Renal cortex interstitium (tissue), 11 donors: ENCODE measurements around the gene BMPR1B. TPM values are rescaled to one million over a fixed set of nuclear protein-coding genes. Genes with fewer than 3 reads are reported as not detected.
A peak's percentile ranks its signal among the peaks of the same experiment; 100 is the strongest.

ENCODE experiments used
- DNase-seq, 11 donors: peaks; one replicate each; pipeline ENCODE4 v3.0.0-alpha.2; 2013; ENCODE audit warnings: low read depth in 9 of 11, low spot score in 4 of 11; ENCODE audit errors: extremely low read depth in 1 of 11
- polyA plus RNA-seq, 3 donors: library from polyadenylated mRNA; unstranded; fragments of 120-200 nt; gene quantifications; one replicate each; pipeline ENCODE4 v1.2.1, GENCODE V29; 2013; ENCODE audit not compliant: insufficient read length in 3 of 3

BMPR1B gene
- polyA plus RNA-seq, 3 donors, result 17.1 to 25.6 (median 17.8) TPM

DNA sequence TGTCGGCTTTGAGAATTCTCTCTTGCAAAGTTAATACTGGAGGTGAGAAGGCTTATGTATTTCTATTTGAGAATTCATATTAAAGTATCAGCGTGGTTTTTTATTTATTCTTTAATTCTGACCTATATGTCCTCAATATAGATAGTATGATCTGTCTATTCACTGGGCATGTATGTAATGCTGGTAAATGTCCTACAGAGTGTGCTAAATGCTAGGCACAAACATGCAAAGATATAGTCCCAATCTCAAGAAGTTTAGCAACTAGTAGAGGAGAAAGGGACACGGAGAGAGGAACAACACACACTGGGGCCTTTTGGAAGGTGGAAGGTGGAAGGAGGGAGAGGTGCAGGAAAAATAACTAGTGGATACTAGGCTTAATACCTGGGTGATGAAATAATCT lies 11.0 kb upstream of the BMPR1B start:
- DNase-seq, result no peak

DNA sequence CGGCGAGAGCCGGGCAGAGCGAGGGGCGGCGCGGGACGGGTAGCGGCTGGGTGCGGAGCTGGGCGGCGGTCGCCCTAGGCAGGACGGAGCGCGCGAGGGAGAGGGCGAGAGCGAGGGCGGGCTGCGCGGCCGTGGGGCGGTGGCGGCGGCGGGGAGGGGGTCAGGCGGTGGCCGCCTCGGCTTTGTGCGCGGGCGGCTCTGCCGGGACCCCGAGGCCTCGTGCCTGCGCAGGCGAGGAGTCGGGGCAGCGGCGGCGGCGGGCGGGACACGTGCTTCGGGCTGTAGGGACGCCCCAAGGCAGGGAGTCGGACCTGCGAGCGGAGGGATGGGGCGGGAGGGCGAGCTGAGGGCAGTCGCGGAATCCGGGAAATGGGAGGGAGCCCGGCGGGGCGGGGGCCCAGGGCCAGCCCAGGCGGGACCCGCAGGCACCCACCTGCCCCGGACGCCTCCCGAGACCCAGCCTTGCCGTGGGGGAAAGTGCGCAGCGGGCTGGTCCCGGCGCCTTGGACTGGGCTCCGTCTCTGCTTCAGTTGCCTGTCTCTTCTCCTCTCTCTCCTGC lies 465 bp downstream of the BMPR1B start:
- DNase-seq, result peak in 5 of 11 donors; percentile 17 to 43 (median 29)

- DNase-seq, result peak in 2 of 11 donors; percentile 21 to 32
Observed at GRCh38 chr4:94758700-94759399, 1.1 kb downstream of the BMPR1B start.

DNA sequence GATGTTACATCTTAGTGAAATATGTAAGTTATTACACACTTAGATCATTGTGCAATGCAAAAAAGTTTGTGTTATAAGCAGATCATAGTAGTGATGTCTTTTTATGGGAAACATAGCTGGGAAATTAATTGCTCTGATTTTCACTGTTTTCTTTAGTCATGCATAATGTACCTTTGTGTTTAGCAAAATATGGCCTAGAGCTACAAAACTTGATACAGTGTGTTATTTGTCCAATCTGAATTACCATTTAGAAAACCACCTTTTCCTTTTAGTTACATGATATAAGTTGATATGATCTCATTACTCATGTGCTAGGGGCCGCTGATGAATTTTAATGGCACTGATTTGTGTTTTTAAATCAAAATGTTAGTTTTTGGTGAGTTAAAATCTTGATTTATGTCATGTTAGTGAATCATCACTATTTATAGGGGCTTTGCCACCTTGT lies 2.0 kb downstream of the BMPR1B start:
- no peak for DNase-seq

- no peak for DNase-seq
Observed at GRCh38 chr4:94762326-94762725, 4.6 kb downstream of the BMPR1B start.

GRCh38 chr4:94763005-94763404 lies 5.2 kb downstream of the BMPR1B start:
- no peak for DNase-seq

- no peak for DNase-seq
Observed at GRCh38 chr4:94763500-94763899, 5.7 kb downstream of the BMPR1B start.

- no peak for DNase-seq
Observed at GRCh38 chr4:94764069-94764468, 6.3 kb downstream of the BMPR1B start.

DNA sequence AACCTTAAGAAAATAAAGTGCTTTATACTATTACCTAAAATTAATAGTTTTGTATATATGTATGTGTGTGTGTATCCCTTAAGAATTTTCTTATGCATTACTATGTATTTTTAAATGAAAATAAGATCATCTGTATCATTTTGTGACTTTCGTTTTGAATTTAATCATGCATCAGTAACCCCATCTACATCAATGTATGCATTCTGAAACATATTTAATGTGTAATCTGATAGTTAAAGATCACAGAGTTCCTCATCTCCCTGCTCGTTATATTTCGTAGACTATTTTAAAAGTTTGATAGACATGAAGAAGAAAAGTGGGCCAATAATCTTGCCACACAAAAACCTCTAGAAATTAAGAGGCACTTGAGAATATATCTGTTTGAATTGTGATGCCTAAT lies 7.4 kb downstream of the BMPR1B start:
- DNase-seq, result no peak

GRCh38 chr4:94765648-94766047 lies 7.9 kb downstream of the BMPR1B start:
- peak in 3 of 11 donors; percentile 6 to 45 (median 18) for DNase-seq

DNA sequence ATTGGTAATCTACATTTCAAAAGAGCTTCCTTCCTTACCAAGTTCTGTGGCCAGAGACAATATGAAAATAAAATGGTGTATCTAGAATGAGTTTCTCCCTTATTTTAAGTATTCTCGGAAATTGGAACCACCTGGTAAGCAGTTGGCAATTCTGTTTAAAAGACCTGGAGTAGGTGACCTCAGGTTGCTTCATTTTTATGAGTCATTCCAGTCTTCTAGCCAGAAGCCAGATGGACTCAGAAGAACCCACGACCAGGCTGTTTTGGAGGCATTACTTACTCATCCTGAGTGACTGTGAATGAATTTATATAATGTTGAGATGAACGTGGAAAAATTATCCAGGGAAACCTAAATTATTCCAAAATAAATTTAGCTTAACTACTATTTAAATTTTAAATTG lies 9.1 kb downstream of the BMPR1B start:
- DNase-seq, result no peak

GRCh38 chr4:94767446-94767845 lies 9.7 kb downstream of the BMPR1B start:
- DNase-seq, result no peak

DNA sequence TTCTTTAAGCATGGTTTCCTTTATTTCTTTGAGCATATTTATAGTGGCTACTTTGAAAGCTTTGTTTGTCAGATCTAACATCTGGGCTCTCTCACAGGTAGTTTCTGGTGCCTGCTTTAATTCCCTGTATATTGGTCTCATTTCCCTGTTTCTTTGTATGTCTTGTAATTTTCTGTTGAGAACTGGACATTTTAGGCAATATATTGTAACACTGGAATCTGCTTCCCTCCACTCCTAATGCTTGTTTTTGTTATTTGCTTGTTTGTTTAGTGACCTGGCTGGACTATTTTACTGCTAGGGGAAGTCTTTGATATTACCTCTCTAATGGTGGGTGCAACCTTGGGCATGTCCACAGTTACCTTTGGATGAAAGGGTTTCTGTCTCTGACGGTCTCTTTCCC lies 25.0 kb downstream of the BMPR1B start:
- no peak for DNase-seq

GRCh38 chr4:94791701-94792100 lies 33.9 kb downstream of the BMPR1B start:
- DNase-seq, result no peak

- no peak for DNase-seq
Observed at GRCh38 chr4:94798808-94799207, 41.1 kb downstream of the BMPR1B start.

DNA sequence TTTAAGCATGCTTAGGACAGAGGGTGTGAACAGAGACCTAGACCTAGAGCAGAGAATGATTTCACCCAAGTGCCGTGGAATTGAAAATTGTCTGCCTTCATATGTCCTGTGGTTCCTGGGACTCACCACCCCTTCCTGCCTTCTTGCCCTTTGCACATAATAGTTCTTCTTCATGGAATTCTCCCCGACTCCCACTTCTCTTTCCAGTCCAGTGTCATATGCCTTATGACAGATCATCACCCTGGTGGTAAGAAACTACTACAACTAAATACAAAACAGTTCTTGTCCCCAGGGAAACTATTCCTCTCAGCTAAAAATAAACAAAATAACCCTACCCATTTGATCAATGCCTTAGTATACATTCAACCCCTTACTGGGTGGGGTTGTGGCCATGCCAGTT lies 43.3 kb downstream of the BMPR1B start:
- no peak for DNase-seq

DNA sequence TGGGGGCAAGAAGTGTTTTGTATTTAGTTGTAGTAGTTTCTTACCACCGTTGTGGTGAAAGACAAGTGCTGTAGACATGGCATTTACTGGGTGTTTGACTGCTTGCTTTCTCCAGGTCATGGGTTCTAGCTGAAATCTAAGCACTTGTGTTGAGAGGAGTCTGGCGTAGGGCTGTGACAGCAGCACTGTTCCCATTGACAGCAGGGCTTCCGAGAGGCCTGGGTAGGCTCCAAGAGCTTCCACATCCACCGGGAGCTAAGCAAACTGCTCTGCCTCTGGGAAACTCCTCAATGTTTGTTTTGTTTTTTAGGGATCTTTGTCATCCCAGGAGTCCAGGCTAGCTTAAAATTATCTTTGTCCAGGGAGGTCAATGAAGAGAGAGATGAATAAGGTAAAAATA lies 44.3 kb downstream of the BMPR1B start:
- DNase-seq, result no peak

DNA sequence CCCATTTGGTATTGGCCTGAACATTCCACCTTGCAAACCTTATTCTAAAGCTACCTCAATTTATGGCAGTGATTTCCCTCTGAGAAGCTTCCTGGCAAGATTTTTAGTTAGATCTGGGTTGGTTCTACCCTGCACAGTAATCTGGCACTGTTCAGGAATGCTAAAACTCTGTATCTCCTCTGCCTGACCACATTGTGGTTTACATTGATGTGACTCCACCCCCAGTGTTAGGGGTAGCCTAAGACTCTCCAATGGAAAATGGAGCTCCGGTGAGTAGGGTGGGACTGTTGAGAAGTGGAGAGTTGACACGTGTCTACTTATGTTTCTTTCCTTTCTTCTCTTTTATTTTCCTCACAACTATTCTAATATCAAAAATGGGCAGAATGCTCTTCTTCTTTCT lies 45.4 kb downstream of the BMPR1B start:
- DNase-seq, result no peak

DNA sequence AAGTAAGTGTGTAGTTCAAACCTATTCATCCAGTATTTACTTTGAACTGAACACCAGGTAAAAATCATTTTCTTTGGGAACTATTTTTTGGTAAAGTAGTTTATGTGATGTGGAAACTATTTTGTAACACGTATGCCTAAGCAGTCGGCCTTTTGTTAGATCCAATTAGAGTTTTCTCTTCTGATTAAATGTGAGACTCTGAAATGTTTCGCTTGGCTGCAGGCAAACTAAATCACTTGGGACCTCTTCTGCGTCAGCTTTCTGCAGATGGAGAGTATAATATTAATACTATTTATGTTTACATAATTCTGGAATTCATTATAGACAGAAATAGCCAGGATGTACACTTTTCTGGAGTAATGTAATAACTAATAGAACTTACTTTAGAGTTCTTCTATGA lies 46.9 kb downstream of the BMPR1B start:
- no peak for DNase-seq

DNA sequence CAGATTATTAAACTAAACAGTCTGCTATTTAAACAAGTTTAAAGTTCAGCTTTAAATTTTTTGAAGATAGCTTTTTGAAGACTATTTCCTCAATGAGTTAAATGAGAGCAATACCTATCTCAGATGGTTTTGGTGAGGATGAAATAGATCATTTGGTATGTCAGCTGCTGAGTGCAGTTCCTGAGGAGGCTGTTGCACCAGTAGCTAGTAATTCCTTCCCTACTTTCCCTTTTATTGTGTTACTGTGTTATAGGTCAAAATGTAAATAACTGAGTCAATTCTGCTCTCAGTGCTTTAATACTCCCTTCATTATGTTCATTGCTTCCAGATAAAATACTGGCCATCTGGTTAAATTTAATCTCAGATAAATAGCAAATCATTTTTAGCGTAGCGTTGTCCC lies 48.6 kb downstream of the BMPR1B start:
- DNase-seq, result no peak

GRCh38 chr4:94811643-94812042 lies 53.9 kb downstream of the BMPR1B start:
- DNase-seq, result no peak
